Ramos (cell line): ENCODE data around the gene GP1BA.
"Not testable (repeated sequence)": the region's sequence is repeated elsewhere in the genome, so short reads cannot be mapped to it uniquely, and the experiment has no call there.

ENCODE experiments used
- in situ Hi-C: fragments of 300-500 bp; cut with MboI; formaldehyde crosslinking; loops from one replicate; pipeline ENCODE4 v1.14.3; 2022; ENCODE audit warnings: low sequenced_read_pairs; ENCODE audit not compliant: unreplicated experiment

GP1BA gene

DNA sequence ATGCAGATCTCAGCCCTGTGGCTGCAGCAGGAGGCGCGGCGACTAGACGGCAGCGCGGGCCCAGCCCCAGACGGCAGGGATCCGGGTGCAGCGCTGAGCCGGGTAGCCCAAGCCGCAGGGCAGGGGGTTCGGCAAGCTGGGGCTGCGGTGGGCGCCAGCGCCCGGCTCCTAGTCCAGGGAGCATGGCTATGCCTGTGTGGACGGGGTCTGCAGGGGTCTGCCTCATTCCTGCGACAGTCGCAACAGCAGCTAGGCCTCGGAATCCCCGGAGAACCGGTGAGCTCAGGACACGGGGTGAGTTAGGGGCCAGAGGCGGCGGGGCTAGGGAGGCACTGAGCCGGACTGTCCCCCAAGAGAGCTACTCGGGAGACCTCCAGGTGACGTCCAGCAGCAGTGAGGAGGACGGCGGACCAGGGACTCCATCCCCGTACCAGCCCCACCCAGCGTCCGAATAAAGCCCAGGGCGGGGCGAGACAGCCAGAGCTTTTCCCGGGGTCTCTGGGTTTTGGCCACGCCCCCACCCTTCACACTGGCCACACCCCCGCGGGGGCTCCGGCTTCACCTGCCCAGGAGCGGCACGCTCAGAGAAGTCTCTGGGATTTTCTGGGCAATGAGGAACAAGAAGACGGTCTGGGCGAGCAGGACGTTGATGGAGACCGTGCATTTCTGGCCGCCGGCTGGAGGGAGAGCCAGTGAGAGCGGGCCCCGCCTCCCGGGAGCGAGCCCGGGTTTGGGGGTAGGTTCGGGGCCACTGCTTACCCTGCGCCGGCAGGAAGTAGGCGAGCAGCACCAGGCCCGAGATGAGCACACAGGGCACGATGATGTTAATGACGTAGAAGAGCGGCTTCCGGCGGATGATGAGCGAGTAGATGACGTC, 31.6 kb upstream of the GP1BA start:
- in situ Hi-C loops = loop anchor here (10.0 kb wide), 1 partner anchor 154 kb away; no protein-coding TSS in a partner anchor

DNA sequence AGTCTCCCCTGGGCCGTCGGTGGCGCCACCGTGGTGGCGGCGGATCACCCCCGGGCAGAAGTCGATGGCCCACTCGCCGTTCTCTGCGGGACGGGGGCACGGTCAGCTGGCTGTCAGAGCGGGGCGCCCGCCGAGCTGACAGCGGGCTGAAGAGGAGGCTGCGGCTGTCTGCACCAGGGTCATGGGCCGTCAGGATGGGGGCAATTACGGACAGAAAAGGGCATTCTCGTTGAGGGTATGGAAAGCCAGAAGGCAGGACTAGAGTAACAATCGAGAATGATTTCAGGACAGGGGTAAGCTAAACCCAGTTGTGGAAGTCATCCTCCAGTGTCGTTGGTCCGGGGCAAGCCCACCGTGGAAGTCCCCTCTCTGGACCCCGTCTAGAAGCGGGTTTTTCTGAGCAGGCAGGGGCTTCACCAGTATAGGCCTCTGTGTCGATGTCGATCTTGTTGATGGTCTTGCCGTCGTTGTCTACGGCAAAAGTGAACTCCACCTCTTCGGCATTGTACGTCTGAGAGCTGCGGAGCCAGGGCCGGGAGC, 30.9 kb upstream of the GP1BA start:
- in situ Hi-C loops = loop anchor here (10.0 kb wide), 1 partner anchor 154 kb away; no protein-coding TSS in a partner anchor

DNA sequence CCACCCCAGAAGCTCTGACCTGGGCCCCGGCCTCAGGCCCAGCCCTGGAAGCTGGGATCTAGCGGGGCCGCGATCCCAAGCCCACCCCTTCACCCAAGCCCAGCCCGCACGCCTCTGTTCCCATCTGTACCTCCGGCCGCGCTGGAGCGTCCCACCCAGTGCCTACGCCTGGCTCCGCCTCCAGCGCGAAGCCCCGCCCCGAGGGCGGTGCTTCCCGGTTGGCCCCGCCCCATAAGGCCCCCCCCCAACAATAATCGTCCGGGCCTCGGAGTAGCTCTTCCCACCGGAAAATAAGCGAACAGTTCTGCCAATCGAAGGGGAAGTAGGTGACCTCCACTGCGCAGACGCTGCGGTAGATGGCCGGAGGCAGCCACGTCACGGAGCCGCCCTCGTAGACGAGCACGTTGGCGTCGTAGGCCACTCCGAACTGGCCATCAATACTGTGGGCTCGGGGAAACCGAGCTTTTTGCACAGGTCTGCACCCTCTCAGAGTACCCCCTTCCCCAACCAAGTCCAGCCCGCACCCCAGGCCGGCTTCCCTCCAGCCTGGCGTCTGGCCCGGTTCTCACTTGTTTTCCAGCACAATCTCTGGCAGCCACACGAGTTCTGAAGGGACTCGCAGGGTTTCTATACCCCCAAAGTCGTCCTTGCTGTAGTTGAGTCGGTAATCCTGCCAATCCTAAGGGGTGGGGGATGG, 30.3 kb upstream of the GP1BA start:
- in situ Hi-C loops = loop anchor here (10.0 kb wide), 1 partner anchor 153 kb away; no protein-coding TSS in a partner anchor

DNA sequence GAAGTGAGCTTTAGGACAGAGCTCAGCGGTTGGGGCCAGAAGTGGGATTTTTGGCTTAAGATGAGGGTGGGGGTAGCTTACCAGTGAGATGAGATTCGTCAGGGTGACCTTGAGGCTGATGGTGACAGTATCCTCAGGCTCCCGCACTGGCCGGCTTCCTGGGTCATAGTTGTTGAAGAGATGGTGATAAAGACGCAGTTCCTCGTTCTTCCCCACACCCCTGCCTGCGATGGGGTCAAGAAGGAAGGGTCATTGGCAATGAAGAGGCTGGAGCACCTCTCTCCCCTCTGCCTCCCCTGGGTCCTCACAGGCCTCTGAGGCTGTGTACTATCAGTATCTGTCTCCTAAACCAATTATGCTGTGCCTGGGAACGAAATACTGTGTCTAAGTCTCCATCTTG, 29.5 kb upstream of the GP1BA start:
- in situ Hi-C loops = loop anchor here (10.0 kb wide), 1 partner anchor 152 kb away; no protein-coding TSS in a partner anchor

DNA sequence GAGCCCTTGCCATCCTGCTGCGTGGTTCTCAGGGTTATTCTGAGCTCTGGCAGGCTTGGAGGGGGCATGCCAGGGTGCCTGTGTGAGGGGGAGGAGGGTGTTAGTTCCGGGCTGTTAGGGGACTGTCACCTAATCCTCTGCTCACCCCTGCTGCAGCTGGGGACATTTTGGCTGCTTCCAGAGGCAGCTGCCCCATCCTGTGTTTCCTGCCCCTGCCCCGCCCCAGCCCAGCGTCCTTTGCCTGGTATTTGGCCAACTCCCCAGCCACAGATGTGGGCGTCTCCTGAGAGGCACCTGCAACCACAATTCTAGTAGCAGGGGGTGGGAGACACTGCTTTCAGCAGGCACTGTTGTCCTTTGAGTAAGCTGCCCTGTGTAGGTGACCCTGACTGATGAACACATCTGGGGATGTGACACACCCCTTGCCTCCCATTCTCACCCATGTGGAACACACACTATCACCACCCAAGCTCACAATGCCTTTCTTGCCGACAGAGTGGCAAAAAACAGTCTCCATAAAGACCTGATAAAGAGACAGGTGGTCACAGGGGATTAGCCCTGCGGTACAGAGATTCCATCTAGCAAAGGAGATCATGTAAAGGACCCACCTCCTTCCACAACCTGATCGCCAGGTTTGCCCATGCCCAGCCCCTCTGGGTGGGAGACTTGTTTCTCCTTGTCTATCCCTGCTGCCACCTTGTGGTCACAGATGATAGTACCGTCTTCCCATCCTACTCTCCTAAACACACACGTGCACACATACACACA, 28.8 kb upstream of the GP1BA start, which contains the start of gene CHRNE:
TSS of gene CHRNE (minus strand) at position 48 of the 768 bp plus-strand sequence. CDS start at position 13, 35 bp downstream.
- in situ Hi-C loops = loop anchor here (10.0 kb wide), 1 partner anchor 152 kb away; no protein-coding TSS in a partner anchor

DNA sequence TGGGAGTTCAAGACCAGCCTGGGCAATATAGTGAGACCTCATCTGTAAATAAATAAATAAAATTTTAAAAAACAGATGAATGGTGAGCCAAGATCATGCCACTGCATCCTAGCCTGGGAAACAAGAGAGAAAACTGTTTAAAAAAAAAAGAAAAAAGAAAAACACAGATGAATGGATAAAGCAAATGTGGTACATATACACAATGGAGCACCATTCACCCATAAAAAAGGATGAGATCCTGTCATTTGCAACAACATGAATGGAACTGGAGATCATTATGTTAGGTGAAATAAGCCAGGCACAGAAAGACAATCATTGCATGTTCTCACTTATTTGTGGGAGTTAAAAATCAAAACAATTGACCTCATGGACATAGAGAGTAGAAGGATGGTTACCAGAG, 25.4 kb upstream of the GP1BA start:
- in situ Hi-C loops = loop anchor here (10.0 kb wide), 1 partner anchor 148 kb away; no protein-coding TSS in a partner anchor

DNA sequence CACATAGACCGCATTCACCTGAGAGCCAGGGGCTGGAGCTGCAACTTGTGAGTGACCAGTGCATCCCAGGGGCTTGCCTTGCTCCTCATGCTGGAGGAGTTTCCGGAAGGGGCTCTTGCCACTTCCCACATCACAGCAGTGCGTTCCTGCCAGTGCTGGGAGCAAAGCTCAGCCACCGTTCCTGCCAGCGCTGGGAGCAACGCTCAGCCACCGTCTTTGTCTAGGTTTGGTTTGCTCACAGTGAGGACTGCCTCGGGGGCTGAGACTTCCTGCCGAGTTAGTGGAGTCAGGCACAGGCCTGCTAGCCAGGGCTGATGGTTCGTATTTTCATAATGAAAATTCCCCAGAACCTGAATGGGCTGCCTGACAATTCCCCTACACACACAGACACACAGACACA, 23.8 kb upstream of the GP1BA start:
- in situ Hi-C loops = loop anchor here (10.0 kb wide), 1 partner anchor 146 kb away; no protein-coding TSS in a partner anchor

DNA sequence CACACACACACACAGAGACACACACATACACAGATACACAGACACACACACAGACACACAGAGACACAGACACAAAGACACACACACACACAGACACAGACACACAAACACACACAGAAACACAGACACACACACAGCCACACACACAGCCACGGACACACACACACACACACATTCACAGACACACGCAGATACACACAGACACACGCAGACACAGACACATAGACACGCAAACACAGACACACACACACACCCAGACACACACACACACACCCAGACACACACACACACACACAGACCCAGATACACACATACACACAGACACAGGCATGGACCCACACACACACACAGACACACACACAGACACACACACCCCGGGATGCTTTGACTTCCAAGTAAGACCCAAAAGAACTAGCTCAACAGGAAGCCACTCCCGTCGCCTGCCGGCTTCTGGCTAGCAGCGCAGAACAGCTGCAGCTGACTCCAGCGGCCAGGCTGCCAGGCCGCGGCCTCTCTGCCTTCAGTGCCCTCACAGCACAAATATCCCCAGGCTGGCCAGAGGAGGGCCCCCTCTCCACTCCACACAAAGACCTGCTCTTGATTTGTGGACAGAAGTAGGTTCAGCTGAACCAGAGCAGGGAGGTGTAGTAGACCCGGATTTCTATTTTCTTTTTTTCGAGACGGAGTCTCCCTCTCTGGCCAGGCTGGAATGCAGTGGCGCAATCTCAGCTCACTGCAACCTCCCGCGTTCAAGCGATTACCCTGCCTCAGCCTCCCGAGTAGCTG, 23.2 kb upstream of the GP1BA start:
- in situ Hi-C loops = loop anchor here (10.0 kb wide), 1 partner anchor 146 kb away; no protein-coding TSS in a partner anchor

DNA sequence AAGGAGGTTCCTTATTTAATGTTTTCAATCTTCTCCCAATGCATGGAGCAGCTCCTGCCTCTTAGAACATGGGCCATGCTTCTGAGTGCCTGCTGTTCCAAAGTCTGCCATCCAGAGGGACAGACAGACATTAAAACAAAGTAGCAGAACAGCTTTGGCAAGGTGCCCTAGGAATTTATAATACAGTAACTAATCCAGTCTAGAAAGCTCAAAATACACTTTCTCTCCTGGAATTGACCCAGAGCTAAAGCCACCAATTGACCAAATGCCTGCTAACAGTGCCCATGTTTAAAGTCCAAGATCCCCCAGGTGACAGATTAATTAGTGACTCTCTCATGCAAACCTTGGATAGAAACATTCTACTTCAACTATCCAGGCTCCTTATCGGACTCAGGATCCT, 18.1 kb upstream of the GP1BA start:
- in situ Hi-C loops = no loop called here

DNA sequence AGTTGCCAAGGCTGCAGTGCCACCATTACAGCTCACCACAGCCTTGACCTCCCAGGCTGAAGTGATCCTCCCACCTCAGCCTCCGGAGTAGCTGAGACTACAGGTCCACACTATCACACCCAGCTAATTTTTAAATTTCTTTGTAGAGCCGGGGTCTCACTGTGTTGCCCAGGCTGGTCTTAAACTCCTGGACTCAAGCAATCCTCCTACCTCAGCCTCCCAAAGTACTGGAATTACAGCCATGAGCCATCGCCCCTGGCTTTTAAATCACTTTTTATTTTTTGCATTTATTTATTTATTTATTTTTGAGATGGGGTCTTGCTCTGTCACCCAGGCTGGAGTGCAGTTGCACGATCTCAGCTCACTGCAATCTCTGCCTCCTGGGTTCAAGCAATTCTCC, 17.5 kb upstream of the GP1BA start:
- in situ Hi-C loops = not testable (repeated sequence)

DNA sequence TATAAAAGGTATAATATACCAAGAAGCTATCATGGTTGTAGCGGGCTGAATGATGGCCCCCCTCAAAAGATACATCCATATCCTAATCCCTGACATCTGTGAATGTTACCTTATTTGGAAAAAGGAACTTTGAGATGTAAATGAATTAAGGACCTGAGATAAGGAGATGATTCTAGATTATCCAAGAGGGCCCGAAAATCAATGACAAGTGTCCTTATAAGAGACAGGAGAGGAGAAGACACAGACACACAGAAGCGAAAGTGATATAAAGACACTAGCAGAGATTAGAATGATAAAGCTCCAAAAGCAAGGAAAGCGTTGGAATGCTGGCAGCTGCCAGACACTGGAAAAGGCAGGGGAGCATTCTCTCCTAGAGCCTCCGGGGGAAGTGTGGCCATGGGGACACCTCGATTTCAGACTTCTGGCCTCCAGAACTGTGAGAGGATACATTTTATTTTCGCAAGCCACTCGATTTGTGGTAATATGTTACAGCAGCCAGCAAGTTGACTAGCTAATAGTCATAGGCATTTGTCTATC, 12.5 kb upstream of the GP1BA start:
- in situ Hi-C loops = no loop called here

DNA sequence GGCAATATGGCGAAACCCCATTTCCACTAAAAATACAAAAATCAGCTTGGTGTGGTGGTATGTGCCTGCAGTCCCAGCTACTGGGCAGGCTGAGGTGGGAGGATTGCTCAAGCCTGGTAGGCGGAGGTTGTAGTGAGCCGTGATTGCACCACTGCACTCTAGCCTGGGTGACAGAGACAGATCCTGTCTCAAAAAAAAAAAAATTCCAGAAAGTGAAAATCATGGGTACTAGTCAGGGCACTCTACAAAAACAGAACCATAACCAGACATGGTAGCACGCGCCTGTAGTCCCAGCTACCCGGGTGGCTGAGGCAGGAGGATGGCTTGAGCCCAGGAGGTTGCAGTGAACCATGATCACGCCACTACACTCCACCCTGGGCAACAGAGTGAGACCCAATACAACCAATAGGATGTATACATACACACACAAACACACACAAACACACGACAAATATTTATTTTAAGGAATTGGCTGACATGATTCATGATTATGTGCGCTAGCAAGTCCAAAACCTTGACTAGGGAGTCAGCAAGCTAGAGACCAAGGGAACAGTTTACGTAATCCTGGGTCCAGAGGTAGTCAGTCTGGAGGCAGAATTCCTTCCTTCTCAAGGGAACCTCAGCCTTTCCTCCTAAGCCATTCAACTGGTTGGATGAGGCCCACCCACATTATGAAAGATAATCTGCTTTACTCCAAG, 11.6 kb upstream of the GP1BA start:
- in situ Hi-C loops = no loop called here

DNA sequence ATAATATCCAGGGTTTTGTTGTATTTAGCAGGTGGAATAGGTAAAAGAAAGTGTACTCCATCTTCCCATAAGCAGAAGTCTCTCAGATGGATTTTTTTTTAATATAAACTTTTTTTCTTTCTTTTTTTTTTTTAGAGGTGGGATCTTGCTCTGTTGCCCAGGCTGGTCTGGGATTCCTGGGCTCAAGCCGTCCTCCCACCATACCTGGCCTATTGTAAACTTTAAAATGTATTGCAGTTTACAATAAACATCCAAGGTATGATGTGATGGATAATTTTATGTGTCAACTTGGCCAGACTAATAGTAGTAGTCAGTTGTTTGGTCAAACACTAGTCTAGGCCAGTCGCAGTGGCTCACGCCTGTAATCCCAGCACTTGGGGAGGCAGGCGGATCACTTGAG, 10.8 kb upstream of the GP1BA start:
- in situ Hi-C loops = no loop called here

DNA sequence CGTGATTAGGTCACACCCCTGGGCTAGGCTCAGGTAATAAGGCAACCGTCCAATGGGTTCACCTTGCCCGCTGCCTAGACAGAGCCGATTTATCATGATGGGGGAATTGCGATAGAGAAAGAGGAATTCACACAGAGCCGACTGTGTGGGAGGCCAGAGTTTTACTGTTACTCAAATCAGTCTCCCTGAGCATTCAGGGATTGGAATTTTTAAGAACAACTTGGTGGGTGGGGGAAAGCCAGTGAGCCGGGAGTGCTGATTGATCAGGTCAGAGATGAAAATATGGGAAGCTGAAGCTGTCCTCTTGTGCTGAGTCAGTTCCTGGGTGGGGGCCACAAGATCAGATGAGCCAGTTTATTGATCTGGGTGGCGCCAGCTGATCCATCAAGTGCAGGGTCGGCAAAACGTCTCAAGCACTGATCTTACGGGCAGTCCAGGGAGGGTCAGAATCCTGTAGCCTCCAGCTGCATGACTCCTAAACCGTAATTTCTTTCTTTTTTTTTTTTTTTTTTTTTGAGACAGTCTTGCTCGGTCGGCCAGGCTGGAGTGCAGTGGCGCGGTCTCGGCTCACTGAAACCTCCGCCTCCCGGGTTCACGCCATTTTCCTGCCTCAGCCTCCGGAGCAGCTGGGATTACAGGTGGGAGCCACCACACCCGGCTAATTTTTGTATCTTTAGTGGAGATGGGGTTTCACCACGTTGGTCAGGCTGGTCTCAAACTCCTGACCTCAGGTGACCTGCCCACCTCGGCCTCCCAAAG, 5.3 kb upstream of the GP1BA start:
- in situ Hi-C loops = not testable (repeated sequence)

DNA sequence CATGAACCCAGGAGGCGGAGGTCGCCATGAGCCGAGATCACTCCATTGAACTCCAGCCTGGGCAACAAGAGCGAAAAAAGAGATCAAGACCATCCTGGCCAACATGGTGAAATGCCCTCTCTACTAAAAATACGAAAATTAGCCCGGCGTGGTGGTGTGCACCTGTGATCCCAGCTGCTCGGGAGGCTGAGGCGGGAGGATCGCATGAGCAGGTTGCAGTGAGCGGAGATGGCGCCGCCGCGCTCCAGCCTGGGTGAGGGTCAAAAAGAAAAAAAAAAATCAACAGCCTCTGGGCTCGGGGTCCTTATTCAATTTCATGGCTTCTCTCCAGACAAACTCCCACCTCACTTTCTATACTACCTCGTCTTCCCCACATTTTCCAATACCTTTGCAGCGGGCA, 3.2 kb upstream of the GP1BA start:
- in situ Hi-C loops = no loop called here

DNA sequence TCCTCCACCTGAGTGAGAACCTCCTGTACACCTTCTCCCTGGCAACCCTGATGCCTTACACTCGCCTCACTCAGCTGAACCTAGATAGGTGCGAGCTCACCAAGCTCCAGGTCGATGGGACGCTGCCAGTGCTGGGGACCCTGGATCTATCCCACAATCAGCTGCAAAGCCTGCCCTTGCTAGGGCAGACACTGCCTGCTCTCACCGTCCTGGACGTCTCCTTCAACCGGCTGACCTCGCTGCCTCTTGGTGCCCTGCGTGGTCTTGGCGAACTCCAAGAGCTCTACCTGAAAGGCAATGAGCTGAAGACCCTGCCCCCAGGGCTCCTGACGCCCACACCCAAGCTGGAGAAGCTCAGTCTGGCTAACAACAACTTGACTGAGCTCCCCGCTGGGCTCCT, 679 bp downstream of the GP1BA start:
- in situ Hi-C loops = no loop called here

DNA sequence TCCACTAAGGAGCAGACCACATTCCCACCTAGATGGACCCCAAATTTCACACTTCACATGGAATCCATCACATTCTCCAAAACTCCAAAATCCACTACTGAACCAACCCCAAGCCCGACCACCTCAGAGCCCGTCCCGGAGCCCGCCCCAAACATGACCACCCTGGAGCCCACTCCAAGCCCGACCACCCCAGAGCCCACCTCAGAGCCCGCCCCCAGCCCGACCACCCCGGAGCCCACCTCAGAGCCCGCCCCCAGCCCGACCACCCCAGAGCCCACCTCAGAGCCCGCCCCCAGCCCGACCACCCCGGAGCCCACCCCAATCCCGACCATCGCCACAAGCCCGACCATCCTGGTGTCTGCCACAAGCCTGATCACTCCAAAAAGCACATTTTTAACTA, 1.6 kb downstream of the GP1BA start:
- in situ Hi-C loops = no loop called here
